Measurements from ENCODE around the gene KIF18B.

Gene KIF18B

GRCh38 chr17:44920565-44920940 lies 27.0 kb downstream of the KIF18B start:
- Histone ChIP-seq H4K20me1 (peaks cover 0 to 19% (median 0%) of the 10 kb centered on the region in 11 experiments; a peak in 4 of 22 replicates), H3K9ac (peak overlapping the region in 4 of 11 experiments; percentile 10 to 38 (median 30); a peak in 3 of 22 replicates), H3K36me3 (peaks cover 0 to 14% (median 2%) of the 10 kb centered on the region in 11 experiments; a peak in 9 of 22 replicates), H3K27me3 (peaks cover 0 to 12% (median 0%) of the 10 kb centered on the region in 11 experiments; a peak in 4 of 22 replicates), H3K4me3 (no peak overlapping the region), H3K4me1 (peaks cover 15 to 41% (median 32%) of the 10 kb centered on the region in 10 experiments), H3K4me2 (peak overlapping the region; percentile 14 to 80 (median 73); a peak in 20 of 22 replicates), H3K9me3 (replicated peaks in 1 of 11) (no peaks in the 10 kb centered on the region), H3K27ac (no peak overlapping the region)
- no peak for TF ChIP-seq Cebpa-rat (IDR thresholded peaks at IDR 0.05)

GRCh38 chr17:44919885-44920564 lies 27.5 kb downstream of the KIF18B start:
- Histone ChIP-seq H3K27ac (no peak overlapping the region), H3K4me1 (peaks cover 19 to 41% (median 32%) of the 10 kb centered on the region in 10 experiments), H3K4me3 (no peak overlapping the region), H3K9ac (peak overlapping the region in 4 of 11 experiments; percentile 10 to 49 (median 28); a peak in 5 of 22 replicates), H3K36me3 (peaks cover 0 to 10% (median 0%) of the 10 kb centered on the region in 11 experiments; a peak in 2 of 22 replicates), H4K20me1 (peaks cover 0 to 18% (median 0%) of the 10 kb centered on the region in 11 experiments; a peak in 4 of 22 replicates), H3K27me3 (peaks cover 0 to 12% (median 0%) of the 10 kb centered on the region in 11 experiments; a peak in 4 of 22 replicates), H3K4me2 (peak overlapping the region; percentile 14 to 80 (median 73); a peak in 20 of 22 replicates), H3K9me3 (replicated peaks in 1 of 11) (no peaks in the 10 kb centered on the region)
- no peak for TF ChIP-seq Cebpa-rat (IDR thresholded peaks at IDR 0.05)

GRCh38 chr17:44919411-44919810 lies 28.2 kb downstream of the KIF18B start:
- H3K27ac ChIP-seq: no peak overlapping the region
- peaks cover 0 to 18% (median 0%) of the 10 kb centered on the region in 11 experiments; a peak in 5 of 22 replicates for H4K20me1 ChIP-seq
- H3K4me2 ChIP-seq: peak overlapping the region in 7 of 11 experiments; percentile 47 to 80 (median 78); a peak in 11 of 22 replicates
- H3K9me3 ChIP-seq (replicated peaks in 1 of 11): no peaks in the 10 kb centered on the region
- H3K27me3 ChIP-seq: peaks cover 0 to 13% (median under 1%) of the 10 kb centered on the region in 11 experiments; a peak in 7 of 22 replicates
- no peak for TF ChIP-seq Cebpa-rat (IDR thresholded peaks at IDR 0.05)
- peaks cover 19 to 42% (median 33%) of the 10 kb centered on the region in 10 experiments for H3K4me1 ChIP-seq
- no peak overlapping the region for H3K4me3 ChIP-seq
- H3K36me3 ChIP-seq: peaks cover 0 to 4% (median 0%) of the 10 kb centered on the region in 11 experiments; a peak in 1 of 22 replicates
- H3K9ac ChIP-seq: peak overlapping the region in 4 of 11 experiments; percentile 0 to 49 (median 28); a peak in 3 of 22 replicates

GRCh38 chr17:44918006-44918405 lies 29.6 kb downstream of the KIF18B start:
- peaks cover 0 to 7% (median 0%) of the 10 kb centered on the region in 11 experiments; a peak in 3 of 22 replicates for H4K20me1 ChIP-seq
- H3K27ac ChIP-seq: no peak overlapping the region
- peaks cover 19 to 47% (median 34%) of the 10 kb centered on the region in 10 experiments for H3K4me1 ChIP-seq
- H3K9me3 ChIP-seq (replicated peaks in 1 of 11): no peaks in the 10 kb centered on the region
- H3K27me3 ChIP-seq: peaks cover 7 to 25% (median 13%) of the 10 kb centered on the region in 11 experiments; a peak in 19 of 22 replicates
- H3K4me2 ChIP-seq: no peak overlapping the region
- peak overlapping the region in 2 of 11 experiments; percentile 16 to 32; a peak in 3 of 22 replicates for H3K9ac ChIP-seq
- no peak for TF ChIP-seq Cebpa-rat (IDR thresholded peaks at IDR 0.05)
- H3K4me3 ChIP-seq: no peak overlapping the region
- no peaks in the 10 kb centered on the region for H3K36me3 ChIP-seq

- Histone ChIP-seq H3K4me2 (no peak overlapping the region), H3K36me3 (no peaks in the 10 kb centered on the region), H3K4me1 (peaks cover 19 to 47% (median 34%) of the 10 kb centered on the region in 10 experiments), H3K27ac (no peak overlapping the region), H3K4me3 (no peak overlapping the region), H3K9me3 (replicated peaks in 1 of 11) (no peaks in the 10 kb centered on the region), H3K9ac (no peak overlapping the region; a peak in 1 of 22 replicates), H3K27me3 (peaks cover 12 to 31% (median 18%) of the 10 kb centered on the region in 11 experiments), H4K20me1 (peaks cover 0 to 8% (median 0%) of the 10 kb centered on the region in 11 experiments; a peak in 3 of 22 replicates)
- no peak for TF ChIP-seq Cebpa-rat (IDR thresholded peaks at IDR 0.05)
Measured at GRCh38 chr17:44917456-44917855, 30.1 kb downstream of the KIF18B start.

- H3K9ac ChIP-seq: no peak overlapping the region
- peaks cover 0 to 15% (median 0%) of the 10 kb centered on the region in 11 experiments; a peak in 3 of 22 replicates for H4K20me1 ChIP-seq
- H3K4me2 ChIP-seq: no peak overlapping the region
- H3K36me3 ChIP-seq: no peaks in the 10 kb centered on the region
- H3K9me3 ChIP-seq (replicated peaks in 1 of 11): no peaks in the 10 kb centered on the region
- no peak overlapping the region for H3K27ac ChIP-seq
- peaks cover 19 to 44% (median 30%) of the 10 kb centered on the region in 10 experiments for H3K4me1 ChIP-seq
- H3K27me3 ChIP-seq: peaks cover 19 to 37% (median 25%) of the 10 kb centered on the region in 11 experiments
- TF ChIP-seq Cebpa-rat (IDR thresholded peaks at IDR 0.05): no peak
- H3K4me3 ChIP-seq: no peak overlapping the region
Measured at GRCh38 chr17:44916781-44917241, 30.8 kb downstream of the KIF18B start.

GRCh38 chr17:44915862-44916780 lies 31.5 kb downstream of the KIF18B start:
- Histone ChIP-seq H3K27me3 (peaks cover 26 to 40% (median 32%) of the 10 kb centered on the region in 11 experiments), H4K20me1 (peaks cover 0 to 21% (median 0%) of the 10 kb centered on the region in 11 experiments; a peak in 3 of 22 replicates), H3K4me2 (peak overlapping the region in 3 of 11 experiments; percentile 24 to 47 (median 36); a peak in 5 of 22 replicates), H3K4me3 (no peak overlapping the region), H3K9ac (no peak overlapping the region), H3K4me1 (peaks cover 18 to 44% (median 29%) of the 10 kb centered on the region in 10 experiments), H3K36me3 (no peaks in the 10 kb centered on the region), H3K27ac (no peak overlapping the region), H3K9me3 (replicated peaks in 1 of 11) (no peaks in the 10 kb centered on the region)
- no peak for TF ChIP-seq Cebpa-rat (IDR thresholded peaks at IDR 0.05)

GRCh38 chr17:44915321-44915726 lies 32.2 kb downstream of the KIF18B start, which contains the start of gene GFAP:
TSS of gene GFAP (minus strand) at chr17:44915500. CDS start at chr17:44915486, 14 bp downstream.
- H3K27me3 ChIP-seq: peaks cover 29 to 45% (median 38%) of the 10 kb centered on the region in 11 experiments
- no peaks in the 10 kb centered on the region for H3K36me3 ChIP-seq
- no peak within 1 kb of the TSS for H3K9ac ChIP-seq
- peaks cover 0 to 29% (median 0%) of the 10 kb centered on the region in 11 experiments; a peak in 3 of 22 replicates for H4K20me1 ChIP-seq
- H3K4me2 ChIP-seq: peak within 1 kb of the TSS in 4 of 11 experiments; percentile 2 to 47 (median 30); a peak in 6 of 22 replicates
- H3K4me3 ChIP-seq: no peak within 1 kb of the TSS
- no peak within 1 kb of the TSS for H3K27ac ChIP-seq
- TF ChIP-seq Cebpa-rat (IDR thresholded peaks at IDR 0.05): no peak
- H3K9me3 ChIP-seq (replicated peaks in 1 of 11): no peaks in the 10 kb centered on the region
- peaks cover 18 to 44% (median 28%) of the 10 kb centered on the region in 10 experiments for H3K4me1 ChIP-seq
